ENCODE measurements around the gene ATG14. TPM values are rescaled to one million over a fixed set of nuclear protein-coding genes. Genes with fewer than 3 reads are reported as not detected.
"Not testable (repeated sequence)": the region's sequence is repeated elsewhere in the genome, so short reads cannot be mapped to it uniquely, and the experiment has no call there.

Gene ATG14, protein sequence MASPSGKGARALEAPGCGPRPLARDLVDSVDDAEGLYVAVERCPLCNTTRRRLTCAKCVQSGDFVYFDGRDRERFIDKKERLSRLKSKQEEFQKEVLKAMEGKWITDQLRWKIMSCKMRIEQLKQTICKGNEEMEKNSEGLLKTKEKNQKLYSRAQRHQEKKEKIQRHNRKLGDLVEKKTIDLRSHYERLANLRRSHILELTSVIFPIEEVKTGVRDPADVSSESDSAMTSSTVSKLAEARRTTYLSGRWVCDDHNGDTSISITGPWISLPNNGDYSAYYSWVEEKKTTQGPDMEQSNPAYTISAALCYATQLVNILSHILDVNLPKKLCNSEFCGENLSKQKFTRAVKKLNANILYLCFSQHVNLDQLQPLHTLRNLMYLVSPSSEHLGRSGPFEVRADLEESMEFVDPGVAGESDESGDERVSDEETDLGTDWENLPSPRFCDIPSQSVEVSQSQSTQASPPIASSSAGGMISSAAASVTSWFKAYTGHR
- 8.0 and 9.0 TPM in 2 replicates for total RNA-seq

DNA sequence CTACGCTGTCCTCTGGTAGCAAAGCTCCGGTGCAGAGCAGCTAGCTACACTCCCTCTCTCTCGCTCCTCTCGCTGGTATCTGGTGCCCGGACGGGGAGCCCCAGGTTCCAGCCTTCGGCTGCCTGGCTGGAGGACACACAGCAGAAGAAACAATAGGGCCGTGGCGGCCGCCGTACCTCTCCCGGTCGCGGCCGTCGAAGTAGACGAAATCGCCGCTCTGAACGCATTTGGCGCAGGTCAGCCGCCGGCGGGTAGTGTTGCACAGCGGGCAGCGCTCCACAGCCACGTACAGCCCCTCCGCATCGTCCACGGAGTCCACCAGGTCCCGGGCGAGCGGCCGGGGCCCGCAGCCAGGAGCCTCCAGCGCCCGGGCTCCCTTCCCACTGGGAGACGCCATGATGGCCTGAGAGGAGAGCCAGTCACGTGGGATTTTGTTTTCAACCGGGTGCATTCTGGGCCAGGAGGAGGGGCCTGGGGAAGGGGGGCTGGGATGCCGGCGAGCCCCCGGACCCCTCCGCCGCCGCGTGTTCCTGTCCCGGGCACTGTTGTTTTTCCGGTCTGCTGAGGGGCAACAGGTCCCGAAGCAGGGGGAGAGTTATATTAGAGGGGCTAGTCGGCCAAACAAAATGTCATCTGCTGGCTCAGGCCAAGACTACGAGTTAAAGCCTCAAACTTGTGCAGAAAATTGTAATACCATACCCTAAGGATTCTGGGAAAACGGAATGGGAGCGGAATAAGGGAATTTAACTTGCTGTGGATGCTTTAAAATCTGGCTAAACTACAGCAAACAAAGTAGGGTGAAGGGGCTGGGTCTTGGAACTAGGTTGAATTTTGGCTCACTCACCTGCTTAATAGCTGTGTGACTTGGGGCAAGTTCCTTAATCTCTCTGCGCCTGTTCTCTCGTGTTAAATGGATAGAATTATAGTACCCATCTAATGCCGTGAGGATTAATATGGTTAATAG is at the start of gene ATG14:
ATG14 (minus strand) TSS at position 405 of the 964 bp plus-strand sequence; CDS start at position 397, 8 bp downstream.
- DNase-seq (ENCODE audit: extremely low read depth, low read depth, low spot score), result no peak

DNA sequence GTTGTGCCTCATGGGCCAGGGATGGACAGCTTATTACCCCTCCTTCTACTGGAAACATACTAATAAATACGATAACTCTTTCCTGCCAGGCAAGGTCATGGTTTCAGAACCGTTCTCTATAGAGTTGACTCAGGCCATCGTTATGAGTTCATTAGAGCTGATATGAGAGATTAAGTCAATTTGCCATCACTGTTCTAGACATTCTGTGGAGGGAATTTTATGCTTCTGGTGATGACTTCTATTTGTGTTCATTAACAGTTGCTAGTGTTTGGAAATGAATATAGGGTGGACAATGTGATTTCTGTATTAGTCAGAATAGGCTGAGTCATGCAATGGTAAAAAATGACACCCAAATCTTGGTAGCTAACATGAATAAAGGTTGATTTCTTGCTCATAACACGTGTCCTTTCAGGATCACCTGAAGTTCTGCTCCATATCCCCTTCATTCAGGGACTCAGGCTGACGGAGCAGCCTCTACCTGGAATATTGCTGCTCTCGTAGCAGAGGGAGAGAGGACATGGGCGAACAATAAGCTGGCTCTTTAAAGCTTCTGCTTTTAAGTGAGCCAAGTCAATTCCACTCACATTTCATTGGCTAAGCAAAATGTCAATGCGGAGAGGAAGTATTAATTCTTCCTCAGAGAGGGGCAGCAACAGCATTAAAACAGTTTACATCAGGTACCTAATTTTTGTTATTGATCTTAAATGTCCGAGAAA is 47.3 kb upstream of the ATG14 start:
- no peak for DNase-seq (ENCODE audit: extremely low read depth, low read depth, low spot score)

DNA sequence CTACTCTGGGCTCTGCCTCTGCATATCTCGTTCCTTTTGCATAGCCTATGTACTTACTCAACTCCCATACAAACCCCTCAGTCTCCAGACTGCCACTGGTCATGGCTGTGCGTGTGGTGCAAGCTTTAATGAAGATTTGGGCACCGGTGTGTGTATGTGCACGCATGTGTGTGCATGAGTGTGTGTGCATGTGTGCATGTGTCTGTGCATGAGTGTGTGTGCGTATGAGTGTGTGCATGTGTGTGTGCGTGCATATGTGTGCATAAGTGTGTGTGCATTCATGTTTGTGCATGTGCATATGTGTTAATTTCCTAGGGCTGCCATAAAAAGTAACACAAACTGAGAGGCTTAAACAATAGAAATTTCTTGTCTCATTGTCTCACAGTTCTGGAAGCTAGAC is 45.9 kb upstream of the ATG14 start:
- DNase-seq (ENCODE audit: extremely low read depth, low read depth, low spot score), result no peak

DNA sequence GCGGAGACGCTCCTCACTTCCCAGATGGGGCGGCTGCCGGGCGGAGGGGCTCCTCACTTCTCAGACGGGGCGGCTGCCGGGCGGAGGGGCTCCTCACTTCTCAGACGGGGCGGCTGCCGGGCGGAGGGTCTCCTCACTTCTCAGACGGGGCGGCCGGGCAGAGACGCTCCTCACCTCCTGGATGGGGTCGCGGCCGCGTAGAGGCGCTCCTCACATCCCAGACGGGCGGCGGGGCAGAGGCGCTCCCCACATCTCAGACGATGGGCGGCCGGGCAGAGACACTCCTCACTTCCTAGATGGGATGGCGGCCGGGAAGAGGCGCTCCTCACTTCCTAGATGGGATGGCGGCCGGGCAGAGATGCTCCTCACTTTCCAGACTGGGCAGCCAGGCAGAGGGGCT is 44.8 kb upstream of the ATG14 start:
- not testable (repeated sequence) for DNase-seq (ENCODE audit: extremely low read depth, low read depth, low spot score)

DNA sequence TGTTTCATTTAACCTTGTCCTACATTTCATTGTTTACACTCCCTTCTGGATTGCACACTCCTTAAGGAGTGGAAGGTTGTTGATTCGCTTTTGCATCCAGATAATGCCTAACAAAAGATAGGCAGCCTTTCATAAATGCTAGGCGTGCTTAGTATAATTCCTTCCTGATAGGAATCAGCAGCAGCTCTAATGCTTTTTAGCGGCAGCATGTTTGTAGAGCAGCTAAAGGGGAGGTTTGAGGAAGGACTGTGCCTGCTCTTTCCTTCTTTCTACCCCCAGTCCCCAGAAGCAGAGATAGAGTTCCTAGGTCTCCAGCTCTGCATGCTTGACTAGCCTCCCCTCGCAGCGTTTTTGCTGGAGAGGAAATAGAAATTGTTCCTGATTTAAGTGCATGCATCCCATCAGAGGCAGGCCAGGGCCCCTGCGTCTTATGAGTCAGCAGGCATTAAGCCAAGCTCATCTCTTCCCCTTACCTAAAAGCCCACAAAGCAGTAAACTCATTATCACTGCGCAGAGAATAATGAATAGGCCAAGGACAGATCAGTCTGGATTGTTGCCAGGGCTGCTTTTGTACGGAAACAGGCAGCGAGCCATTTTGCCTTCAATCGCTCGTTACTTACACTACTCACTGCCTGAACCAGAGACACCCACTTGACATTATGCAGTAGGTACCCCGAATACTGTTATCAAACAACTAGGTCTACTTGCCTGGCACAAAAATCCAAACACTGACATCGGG is 42.8 kb upstream of the ATG14 start:
- DNase-seq (ENCODE audit: extremely low read depth, low read depth, low spot score), result no peak

DNA sequence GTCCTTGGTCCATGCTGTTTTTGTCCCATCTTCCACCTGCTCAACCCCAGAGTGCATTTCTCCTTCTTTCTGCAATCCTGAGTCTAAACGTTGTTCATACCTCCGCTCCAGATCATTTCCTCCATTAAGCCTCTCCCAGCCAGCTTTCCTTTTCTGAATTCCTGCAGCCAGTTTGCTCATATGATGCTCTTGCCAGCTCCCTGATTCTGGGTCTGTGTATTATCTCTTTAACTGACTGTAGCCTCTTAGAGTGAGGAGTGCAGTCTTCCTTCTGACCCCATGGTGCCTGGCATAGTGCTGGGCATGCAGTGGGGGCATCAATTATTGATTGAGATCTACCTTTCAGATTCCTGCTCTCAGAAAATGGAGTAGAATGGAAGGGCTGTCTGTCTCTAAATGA is 40.3 kb upstream of the ATG14 start:
- no peak for DNase-seq (ENCODE audit: extremely low read depth, low read depth, low spot score)

DNA sequence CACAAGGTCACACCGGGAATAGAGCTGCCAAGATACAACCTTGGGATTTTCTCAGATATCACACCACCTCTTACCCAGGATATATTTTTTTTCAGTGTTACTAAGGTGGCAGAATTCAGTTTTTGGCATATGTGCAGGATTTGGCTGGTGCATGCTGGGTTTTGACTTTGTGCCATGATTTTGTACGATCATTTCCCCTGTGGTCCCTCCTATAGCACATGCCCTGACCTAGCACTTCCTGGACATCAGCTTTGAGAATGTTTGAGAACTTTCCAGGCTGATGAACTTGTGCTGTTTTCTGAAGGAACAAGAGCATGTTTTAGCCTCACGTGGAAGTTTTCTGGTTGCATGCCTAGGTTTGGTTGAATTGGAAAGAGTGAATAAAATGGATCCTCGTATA is 39.8 kb upstream of the ATG14 start:
- no peak for DNase-seq (ENCODE audit: extremely low read depth, low read depth, low spot score)

DNA sequence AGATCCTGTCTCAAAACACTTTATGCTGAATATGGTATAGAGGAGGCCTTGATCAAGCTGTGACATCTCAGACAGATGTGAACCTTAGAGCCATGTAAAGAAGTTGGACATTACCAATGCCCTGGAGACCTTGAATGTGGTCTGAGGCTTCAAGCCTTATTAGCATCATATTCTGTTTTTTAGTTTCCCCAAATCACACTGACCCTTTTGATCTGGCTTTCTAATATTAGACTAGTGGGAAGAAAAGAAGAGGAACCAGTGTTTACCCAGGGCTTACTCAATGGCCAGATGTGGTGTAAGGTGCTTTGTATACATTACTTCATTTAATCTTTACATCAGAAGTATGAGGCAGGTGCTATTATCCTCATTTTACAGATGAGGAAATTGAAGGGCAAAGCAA is 39.4 kb upstream of the ATG14 start:
- no peak for DNase-seq (ENCODE audit: extremely low read depth, low read depth, low spot score)

DNA sequence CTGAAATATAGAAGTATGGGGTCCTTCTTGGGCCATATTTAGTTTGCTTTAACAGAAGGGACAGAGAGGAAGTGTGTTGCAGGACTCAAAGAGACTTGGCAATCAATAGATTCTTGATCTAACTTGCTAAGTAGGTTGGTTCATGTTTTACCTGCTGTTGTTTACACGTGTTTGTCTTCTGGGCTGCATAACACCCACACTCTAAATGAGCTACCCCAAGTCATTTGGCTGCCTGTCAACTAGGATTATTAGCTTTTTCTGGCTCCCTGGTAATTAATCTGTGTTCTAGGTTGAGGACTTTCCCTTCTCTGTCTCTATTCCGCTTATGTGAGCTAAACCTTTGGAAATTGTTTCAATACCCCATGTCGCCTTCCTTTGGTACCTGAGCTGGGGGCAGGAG is 38.9 kb upstream of the ATG14 start:
- no peak for DNase-seq (ENCODE audit: extremely low read depth, low read depth, low spot score)

DNA sequence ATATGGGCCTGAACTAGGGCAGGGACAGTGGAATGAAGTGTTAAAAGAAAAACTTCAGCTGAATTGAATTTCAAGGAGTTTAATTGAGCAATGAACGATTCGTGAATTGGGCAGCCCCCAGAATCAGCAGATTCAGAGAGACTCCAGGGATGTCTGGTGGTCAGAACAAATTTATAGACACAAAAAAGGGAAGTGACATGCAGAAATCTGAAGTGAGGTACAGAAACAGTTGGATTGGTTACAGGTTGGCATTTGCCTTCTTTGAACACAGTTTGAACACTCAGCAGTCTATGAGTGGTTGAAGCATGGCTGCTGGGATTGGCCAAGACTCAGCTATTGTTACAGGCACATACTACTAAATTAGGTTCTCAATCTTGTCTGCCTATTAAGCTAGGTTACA is 38.5 kb upstream of the ATG14 start:
- DNase-seq (ENCODE audit: extremely low read depth, low read depth, low spot score), result no peak

DNA sequence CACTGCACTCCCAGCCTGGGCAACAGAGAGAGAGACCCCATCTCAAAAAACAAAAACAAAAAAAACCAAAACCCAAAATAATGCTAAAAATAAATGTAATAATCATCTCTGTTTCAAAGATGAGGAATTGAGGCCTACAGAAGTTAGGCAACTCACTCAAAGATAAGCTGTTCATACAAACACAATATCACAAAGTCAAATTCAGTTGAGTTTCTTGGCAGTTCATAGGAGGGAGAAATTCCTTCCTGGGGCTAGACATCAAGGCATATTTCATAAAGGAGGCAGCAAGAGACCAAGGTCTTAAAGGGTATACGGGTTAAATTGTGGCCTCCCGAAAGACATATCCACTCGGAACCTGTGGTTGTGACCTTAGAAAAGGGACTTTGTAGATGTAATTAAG is 37.5 kb upstream of the ATG14 start:
- DNase-seq (ENCODE audit: extremely low read depth, low read depth, low spot score), result no peak

DNA sequence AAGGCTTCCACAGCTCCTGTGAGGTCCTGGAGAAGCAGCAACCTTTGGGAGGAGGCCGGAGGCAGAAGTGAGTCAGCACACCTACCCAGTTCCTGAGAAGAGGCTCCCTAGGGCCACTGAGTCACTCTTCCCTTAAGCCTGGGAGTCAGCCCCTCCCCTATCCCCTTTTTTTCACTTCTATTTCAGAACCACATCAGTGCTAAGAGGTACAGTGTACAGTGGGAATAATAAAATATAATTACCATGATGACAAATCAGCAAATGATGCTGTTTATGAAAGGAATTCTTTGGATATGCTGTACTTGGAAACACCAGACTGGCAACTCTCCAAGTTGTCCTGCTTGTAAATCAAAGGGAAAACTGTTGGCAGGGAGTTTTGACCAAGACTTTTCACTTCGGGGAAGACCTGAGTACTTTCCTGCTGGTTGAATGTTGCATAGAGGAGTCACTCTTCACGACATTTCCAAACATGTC is 36.5 kb upstream of the ATG14 start:
- peak; percentile 99 for DNase-seq (ENCODE audit: extremely low read depth, low read depth, low spot score)

DNA sequence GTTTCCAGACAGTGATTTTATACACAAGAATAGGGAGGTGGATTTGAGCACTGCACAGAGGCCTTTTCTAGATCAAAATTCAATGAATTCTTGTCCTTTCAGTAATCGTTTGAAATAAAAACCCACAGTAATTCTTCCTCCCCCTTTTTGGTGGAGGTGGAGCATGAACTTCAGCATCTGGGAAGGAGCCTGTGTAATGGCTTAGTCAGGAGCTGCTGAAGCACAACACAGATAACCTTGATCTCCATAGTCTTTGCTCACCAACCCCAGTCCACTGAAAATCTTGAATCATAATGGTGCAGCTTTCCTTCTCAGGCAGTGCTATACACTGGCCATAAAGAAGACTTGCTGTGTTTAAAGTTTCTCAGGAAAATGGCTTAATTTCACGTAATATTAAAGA is 35.2 kb upstream of the ATG14 start:
- no peak for DNase-seq (ENCODE audit: extremely low read depth, low read depth, low spot score)

DNA sequence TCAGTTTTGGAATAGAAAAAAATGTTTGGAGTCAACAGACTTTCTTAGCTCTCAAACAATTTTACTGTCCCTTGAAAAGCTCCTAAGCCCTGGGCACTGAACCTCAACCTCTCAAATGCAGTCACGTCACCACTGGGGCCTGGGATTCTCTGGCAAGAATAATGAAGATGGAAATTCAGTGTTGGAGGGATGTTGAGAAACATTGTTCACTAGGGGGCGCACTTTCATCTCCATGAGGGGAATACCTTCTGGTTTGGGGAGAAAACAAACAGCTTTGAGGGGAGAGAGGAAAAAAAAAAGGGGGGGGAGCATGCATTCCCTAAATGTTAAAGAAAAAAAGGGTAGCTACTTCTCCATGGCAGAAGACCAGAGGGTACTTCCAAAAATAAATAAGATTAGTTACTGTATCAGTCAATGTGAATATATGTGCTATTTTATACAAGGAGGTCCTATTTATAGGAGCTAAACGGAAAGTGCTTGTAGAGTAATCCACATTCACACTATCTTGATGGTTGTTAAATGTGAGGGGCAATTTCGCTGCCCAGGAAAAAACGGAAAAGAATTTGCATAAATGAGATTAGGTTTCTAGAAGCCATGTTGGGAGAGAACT is 34.6 kb upstream of the ATG14 start:
- DNase-seq (ENCODE audit: extremely low read depth, low read depth, low spot score), result no peak

DNA sequence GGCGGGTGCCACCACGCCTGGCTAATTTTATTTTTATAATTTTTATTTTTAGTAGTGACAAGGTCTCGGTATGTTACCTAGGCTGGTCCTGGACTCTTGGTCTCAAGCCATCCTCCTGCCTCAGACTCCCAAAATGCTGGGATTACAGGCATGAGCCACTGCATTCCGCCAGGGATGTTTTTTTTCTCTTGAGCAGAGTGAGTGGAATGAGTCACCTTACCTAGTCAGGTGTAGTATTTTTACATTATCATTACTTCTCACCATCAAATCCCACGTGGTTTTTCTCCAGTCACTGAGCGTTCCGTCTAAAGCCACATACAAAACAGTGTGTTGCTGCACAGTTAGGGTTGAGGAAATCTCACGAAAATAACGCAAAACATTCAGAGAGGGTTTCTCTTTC is 29.7 kb upstream of the ATG14 start:
- DNase-seq (ENCODE audit: extremely low read depth, low read depth, low spot score), result no peak

DNA sequence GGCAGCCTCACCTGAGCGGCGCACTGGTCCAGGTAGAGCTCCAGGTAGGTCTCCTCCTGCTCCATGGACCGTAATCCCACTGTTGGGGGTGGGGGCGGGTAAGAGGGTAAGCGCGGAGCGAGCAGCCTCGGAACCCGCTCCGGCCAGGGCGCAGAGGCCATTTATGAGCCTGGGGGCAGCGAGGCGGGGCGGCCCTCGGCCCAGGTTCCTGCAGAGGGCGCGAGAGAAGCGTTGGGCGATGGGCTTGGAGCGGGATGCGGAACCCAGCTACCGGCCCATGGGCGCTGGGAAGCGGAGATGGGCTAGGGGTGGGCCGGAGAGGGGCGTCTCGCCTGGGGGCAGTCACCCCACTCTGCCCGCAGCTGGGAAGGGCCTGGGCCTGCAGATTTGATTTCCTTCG is 28.8 kb upstream of the ATG14 start, which contains the start of gene TBPL2:
TBPL2 (minus strand) TSS at position 232 of the 400 bp plus-strand sequence; CDS start at position 65, 167 bp downstream.
- DNase-seq (ENCODE audit: extremely low read depth, low read depth, low spot score), result no peak

DNA sequence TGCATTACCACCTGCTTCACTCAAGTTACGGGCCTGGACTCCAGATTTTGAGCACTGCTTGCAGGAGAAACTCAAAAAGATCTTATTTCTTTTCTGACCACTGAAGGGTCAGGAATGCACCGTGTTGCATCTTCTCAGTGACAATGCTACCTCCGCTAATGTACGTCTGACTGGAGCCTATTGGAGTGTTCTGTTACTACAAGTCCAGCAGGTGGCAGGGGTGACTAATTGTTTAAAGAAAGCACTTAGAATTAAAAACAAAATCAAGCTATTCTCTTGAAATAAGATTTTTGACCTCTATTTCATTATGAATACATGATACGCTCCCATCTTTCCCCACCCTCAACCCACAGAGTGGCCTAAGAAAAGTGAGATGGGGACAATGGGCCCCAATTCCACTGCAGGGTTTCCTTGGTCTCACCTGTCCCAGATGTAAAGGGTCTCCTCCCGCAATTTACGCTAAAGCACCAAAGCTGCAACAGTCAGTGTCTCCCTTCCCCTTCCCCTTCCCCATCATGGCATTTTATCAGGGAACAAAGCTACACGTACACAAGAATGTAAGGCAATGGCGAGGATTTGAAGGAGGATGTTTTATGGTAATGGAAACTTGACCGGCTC is 26.5 kb upstream of the ATG14 start:
- no peak for DNase-seq (ENCODE audit: extremely low read depth, low read depth, low spot score)

DNA sequence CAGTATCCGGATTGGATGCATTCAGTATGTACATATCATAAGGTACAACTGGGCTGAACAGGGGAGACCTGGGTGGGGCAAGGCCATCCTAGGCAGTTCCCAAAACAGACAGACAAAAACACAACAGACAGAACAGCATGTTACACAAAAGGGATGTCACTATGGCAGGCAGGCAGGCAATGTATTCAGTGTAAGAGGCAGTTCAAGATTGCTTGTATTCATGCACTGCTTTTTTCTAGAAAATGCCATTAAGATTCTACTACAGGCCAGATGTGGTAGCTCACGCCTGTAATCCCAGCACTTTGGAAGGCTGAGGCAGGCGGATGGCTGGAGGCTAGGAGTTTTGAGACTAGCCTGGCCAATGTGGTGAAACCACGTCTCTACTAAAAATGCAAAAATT is 25.3 kb upstream of the ATG14 start:
- no peak for DNase-seq (ENCODE audit: extremely low read depth, low read depth, low spot score)

DNA sequence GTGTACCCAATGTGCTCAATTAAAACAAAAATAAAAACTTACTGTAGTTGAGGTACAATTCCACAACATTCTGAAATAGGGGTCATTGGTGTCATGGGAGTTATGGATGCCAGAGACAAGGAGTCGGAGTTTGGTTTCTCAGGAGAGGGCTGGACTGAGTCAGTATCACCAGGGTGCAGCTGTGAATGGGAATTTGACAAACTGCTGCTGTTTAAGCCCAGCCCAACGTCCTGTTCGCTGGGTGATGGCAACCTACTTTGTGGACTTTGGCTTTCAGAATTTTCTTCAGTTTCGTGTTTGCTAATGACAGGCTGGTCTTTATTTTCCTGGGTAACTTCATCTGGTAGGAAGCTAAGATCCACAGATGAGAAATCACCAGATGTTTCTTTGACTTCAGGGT is 24.9 kb upstream of the ATG14 start:
- no peak for DNase-seq (ENCODE audit: extremely low read depth, low read depth, low spot score)

All from glomerular endothelial cell (primary cell).